NCI-H1930 (cell line): ENCODE measurements around the gene RALY.
"Not testable (repeated sequence)": the region's sequence is repeated elsewhere in the genome, so short reads cannot be mapped to it uniquely, and the experiment has no call there.

Experiments used
- DNase-seq, 2 experiments: peaks; one replicate each; lab custom pipeline; 2025; lab: John Stamatoyannopoulos, UW

The RALY gene

DNA sequence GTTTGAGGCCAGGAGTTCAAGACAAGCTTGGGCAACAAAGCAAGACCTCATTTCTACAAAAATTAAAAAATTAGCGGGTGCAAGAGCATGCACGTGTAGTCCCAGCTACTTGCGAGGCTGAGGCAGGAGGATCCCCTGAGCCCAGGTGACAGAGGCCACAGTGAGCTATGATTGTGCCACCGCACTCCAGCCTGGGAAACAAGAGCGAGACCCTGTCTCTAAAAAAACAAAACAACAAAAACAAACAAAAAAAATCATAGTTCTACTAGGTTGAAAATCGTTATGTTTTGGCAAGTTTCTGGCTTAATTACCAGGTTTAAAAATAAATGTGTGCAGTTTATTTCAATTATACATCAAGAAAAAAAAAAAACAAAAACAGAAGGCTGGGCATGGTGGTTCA is 115.7 kb downstream of the RALY start:
- DNase-seq: no peak

DNA sequence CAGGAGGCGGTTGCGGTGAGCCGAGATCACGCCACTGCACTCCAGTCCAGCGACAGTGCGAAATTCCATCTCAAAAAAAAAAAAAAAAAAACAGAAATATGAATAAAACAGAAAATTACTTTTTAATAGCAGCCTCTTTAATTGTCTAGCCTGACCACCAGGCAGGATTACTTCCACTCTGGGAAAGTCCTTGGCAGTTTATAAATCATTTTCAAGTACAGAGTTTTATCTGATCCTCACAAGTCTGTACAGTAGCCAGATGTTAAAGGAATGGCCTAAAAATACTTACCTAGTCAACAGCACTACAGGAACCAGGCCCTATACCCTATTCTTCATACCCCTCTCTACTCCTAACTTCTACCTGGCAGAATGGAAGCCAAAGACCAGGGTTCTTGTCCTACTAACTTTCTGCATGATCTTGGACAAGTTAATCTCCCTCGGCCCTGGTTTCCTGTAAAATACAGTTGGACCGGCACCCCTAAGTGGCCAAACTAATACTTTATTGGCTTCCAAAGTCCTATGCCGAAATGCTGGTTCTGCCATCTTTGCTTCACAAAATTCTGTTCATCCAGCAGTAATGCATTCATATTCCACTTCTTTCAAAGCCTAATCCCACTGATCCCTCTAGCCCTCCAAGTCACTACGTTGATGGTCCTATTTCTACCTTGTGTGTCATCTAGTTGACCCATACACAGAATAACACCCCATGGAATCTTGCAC is 116.5 kb downstream of the RALY start:
- no peak for DNase-seq

DNA sequence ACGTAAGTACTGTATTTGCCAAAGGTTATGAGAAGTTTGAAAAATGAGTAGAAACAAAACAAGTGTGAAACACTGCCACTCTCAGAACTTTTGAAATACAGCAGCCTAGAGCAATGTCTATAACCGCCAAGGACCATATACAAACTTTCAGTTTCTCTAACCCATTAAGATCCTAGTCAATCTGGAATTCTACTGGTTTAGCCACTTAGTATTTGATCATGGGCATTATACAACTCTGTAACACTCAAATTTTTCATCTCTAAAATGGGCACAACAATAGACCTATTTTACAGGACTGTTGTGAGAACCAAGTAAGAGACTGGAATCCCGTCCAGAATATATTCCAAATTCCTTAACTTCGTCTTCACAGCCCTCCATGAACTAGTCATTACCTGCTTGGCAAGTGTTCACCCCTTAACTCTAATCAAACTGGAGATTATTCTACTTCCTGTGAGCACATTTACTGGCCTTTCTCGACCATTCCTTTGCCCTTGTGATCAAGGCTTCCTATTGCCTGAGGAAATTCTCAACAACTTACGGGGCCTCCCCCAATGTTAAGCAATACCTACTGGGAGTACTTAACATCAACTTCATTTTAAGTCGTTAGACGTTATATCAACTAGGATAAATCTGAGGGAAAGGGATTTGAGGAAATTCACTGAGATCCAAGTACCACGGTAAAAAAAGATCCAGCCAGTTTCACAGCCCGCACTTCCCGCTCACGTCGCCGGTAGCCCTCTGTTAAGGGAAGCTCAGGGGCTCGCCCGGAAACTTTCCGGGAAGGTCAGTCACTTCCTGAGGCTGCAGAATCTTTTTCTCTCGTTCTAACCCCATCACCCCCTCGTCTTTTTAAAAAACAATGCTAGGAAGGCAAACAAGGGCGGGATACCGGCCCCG is 117.3 kb downstream of the RALY start:
- no peak for DNase-seq

DNA sequence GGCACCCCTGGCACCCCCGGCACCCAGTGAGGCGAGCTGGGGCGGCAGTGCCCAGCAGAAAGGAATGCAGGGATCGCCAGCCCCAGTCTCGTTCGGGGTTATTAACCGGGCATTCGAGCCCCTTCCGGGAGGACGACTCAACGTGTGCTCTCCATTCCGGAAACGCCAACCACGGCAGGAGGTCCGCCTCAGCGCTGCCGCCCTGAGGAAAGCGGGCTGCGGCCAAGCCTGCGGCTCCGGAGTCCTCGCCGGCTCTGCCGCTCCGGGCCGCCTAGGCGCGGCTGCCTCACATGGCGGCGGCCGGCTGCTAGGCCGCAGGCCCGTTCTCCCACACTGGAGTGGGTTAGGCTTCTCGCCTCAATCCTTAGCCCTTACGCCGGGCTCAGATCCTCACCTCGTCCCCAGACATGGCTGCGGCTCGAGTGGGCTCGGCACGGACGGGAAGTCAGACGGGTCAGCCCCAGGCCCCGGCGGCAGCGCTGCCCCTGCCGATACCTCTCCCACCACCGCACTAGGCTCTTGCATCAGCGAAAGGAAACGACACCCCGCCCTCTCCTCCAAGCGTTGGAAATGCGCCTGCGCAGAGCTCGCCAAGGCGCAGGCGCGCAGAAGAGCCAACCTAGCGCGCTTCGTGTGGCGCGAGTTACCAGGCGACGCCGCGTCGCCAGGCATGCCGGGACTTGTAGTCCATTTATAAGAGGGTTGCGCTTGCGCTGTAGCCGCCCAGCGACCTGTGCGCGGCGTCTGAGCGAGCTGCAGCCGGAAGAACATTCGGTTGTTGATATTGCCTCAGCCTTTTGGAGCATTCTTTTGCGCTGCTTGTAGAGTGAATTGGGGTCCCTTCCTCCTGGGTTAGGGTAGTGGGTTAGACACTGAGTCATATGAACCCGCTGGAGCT is 118.2 kb downstream of the RALY start, which contains the start of gene EIF2S2:
TSS of gene EIF2S2 (minus strand) at position 542 of the 898 bp plus-strand sequence. CDS start at position 409, 133 bp downstream.
- peak; percentile 99 to 100 for DNase-seq

DNA sequence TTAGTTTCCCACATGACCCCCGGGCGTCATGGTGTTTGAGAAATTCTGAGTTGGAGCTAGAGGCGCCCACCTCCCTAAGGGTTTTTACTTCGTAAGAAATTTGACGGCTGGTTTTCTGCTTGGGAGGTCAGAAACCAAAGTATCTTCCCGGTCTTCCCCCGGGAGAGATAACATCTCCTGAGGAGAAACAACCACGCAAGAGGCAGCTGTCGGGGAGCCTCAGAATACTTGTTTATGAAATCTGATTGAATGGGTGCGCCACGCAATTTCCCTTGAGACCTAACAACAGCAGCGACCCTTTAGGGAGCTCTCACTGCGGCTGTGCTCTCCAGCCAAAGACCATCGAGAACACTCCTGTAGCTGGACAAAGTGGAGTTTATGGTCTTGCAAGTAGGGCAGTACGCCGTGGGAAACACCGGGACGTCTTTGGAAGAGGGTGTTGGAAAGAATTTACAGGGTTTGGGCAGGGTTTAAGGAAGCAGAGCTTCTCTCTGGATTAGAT is 118.9 kb downstream of the RALY start:
- DNase-seq: peak in 1 of 2 experiments; percentile 61

DNA sequence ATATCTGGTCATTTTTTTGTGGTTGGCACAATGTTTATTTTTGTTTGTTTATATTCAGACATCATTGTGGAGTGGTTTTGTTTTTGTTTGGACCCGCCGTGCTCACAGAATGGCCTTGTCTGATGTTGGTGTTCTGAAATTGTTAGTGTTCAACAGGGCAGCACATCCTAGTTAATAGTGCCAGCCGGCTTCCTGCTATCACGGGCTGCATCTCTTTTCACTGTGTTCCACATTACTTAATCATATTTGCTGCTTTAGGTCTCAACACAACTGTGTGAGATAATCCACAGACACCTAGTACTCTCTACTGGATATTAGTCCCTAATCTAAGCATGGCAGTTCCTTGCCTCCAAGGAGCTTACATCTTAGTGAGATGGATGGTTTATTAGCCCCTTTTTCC is 121.1 kb downstream of the RALY start:
- no peak for DNase-seq

DNA sequence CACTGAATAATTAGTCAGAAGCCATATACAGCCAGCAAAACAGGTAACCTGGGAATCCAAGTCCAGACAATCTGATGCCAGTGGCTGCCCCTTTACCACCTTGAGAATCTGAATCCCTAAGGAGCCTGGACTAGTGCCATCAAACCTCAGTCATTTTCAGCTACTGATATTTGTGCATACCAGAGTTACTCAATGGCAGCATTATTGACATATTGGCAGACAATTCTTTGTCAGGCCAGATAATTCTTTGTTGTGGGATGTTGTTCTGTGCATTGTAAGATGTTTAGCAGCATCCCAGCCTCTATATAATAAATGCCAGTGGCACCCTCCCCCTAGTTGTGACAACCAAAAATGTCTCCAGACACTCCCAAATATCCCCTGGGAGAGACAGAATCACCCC is 121.5 kb downstream of the RALY start:
- DNase-seq: no peak

DNA sequence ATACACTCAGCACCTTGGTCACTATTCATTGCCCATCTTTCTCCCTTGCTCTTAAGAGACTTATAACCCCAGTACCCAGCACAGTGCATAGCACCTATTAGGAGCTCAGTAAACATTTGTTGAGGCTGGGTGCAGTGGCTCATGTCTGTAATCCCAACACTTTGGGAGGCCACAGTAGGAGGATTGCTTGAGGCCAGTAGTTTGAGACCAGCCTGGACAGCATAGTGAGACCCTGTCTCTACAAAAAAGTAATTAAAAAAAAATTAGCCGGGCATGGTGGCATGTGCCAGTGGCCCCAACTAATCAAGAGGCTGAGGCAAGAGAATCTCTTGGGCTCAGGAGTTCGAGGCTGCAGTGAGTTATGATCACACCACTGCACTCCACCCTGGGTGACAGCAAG is 126.5 kb downstream of the RALY start:
- no peak for DNase-seq

DNA sequence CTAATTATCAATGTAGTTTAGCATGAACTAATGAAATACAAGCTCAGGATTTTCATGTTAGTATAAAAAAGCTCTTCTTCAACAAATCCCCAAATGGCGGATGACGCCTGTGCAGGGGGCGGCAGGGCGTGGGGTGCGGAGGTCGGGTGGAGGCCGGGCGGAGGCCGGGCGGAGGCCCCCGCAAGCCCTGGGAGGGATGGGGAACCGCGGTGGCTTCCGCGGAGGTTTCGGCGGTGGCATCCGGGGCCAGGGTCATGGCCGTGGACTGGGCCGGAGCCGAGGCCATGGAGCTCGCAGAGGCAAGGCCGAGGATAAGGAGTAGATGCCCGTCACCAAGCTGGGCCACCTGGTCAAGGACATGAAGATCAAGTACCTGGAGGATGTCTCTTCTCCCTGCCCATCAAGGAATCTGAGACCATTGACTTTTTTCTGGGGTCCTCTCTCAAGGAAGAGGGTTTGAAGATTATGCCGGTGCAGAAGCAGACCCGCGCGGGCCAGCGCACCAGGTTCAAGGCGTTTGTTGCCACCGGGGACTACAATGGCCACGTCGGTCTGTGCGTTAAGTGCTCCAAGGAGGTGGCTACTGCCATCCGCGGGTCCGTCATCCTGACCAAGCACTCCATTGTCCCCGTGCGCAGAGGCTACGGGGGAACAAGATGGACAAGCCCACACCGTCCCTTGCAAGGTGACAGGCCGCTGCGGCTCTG is 128.7 kb downstream of the RALY start:
- no peak for DNase-seq

DNA sequence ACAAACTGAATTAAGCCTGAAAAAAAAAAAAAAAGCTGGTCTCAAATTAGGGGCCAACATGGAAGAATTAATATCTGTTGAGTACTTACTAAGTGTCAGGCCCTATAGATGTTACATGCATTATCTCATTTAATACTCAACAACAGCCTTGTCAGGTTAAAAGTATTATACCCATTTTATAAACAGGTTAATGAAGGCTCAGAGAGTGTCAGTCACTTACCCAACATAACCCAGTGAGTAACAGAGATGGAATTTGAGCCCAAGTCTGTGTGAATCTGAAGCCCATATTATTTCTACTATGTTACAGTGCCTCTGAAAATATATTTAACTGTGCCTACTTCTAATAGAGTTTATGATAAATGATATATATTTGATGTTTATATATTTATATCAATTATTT is 129.6 kb downstream of the RALY start:
- DNase-seq: no peak

DNA sequence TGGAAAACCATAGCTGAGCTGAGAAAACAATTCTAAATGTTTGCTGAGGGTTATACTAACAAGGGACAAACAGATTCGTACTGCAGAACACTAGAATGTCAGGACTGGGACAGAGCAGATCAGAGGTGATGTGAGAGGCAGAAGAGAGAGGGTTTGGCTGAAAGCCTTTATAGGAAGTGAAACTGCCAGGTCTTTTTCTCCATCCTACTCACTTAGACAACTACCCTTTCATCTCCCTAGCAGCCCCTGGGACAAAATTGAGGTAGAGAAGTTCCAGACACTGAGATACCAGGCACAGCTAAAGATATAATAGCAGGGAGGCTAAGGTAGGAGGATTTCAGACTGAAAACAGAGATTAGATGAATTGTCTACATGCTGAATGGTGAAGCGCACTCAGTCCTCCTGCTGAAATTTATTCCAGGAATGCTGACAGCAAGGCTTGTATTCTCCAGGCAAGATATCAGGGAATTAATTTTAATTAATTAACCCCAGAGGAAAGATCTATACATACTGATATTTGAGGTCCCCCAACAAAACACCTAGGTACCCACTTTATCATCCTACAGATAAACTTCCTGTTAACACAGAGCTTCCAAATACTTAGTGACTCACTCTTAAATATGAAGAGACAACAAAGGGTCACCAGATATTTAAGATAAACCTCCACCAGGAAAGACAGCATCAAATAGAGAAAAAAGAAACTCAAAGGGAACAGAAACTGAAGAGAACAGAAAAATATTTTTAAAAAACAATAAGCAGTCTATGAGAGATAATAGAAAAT is 130.9 kb downstream of the RALY start:
- DNase-seq: no peak

DNA sequence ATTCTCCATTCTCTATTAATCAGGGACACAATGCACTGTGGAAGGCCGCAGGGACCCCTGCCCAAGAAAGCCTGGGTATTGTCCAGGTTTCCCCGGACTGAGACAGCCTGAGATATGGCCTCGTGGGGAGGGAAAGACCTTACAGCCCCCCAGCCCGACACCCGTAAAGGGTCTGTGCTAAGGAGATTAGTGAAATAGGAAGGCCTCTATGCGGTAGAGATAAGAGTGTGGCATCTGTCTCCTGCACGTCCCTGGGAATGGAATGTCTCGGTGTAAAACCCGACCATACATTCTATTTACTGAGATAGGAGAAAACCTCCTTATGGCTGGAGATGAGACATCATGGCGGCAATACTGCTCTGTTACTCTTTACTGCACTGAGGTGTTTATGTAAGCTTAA is 134.1 kb downstream of the RALY start:
- DNase-seq: no peak

DNA sequence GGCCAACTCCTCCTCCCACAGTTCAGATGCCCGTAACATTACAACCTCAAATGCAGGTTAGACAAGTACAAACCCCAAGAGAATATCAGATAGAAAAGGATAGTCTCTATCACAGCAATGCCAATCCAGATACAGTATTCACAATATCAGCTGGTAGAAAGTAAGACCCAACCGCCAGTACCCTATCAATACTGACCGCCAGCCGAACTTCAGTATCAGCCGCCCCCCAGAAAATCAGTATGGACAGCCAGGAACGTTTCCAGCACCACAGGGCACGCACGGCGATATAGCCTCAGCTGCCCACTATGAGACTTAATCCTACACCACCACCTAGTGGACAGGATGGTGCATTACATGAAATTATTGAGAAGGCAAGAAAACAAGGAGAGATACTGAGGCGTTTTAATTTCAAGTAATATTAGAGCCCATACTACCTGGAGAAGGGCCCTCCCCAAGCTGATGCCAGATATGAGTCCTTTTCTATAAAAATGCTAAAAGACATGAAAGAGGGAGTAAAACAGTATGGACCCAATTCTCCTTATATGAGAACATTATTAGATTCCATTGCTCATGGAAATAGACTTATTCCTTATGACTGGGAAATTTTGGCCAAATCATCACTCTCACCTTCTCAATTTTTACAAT is 135.9 kb downstream of the RALY start:
- peak; percentile 61 to 79 for DNase-seq

DNA sequence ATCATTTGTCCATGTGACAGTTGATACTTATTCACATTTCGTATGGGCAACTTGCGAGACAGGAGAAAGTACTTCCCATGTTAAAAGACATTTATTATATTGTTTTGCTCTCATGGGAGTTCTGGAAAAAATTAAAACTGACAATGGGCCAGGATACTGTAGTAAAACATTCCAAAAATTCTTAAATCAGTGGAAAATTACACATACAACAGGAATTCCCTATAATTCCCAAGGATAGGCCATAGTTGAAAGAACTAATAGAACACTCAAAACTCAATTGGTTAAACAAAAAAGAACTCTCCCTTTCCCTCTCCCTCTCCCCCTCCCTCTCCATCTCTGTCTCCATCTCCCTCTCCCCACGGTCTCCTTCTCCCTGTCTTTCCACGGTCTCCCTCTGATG is 137.8 kb downstream of the RALY start:
- no peak for DNase-seq

DNA sequence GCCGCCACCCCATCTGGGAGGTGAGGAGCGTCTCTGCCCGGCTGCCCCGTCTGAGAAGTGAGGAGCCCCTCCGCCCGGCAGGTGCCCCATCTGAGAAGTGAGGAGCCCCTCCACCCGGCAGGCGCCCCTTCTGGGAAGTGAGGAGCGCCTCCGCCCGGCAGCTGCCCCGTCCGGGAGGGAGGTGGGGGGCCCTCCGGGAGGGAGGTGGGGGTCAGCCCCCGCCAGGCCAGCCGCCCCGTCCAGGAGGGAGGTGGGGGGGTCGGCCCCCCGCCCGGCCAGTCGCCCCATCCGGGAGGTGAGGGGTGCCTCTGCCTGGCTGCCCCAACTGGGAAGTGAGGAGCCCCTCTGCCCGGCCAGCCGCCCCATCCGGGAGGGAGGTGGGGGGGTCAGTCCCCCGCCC is 138.8 kb downstream of the RALY start:
- not testable (repeated sequence) for DNase-seq

DNA sequence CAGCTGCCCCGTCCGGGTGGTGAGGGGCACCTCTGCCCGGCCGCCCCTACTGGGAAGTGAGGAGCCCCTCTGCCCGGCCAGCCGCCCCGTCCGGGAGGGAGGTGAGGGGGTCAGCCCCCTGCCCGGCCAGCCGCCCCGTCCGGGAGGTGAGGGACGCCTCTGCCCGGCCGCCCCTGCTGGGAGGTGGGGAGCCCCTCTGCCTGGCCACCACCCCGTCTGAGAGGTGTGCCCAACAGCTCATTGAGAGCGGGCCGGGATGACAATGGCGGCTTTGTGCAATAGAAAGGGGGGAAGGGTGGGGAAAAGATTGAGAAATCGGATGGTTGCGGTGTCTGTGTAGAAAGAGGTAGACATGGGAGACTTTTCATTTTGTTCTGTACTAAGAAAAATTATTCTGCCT is 139.2 kb downstream of the RALY start:
- not testable (repeated sequence) for DNase-seq

DNA sequence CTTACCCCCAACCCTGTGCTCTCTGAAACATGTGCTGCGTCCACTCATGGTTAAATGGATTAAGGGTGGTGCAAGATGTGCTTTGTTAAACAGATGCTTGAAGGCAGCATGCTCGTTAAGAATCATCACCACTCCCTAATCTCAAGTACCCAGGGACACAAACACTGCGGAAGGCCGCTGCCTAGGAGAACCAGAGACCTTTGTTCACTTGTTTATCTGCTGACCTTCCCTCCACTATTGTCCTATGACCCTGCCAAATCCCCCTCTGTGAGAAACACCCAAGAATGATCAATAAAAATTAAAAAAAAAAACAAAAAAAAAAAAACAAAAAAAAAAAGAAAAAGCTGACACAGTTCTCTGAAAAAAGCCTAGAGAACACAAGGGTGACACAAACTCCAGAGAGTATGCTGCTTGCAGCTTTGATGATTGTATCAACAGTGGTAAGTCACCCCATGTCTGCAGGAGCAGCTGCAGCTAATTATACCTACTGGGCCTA is 139.7 kb downstream of the RALY start:
- not testable (repeated sequence) for DNase-seq
